ENCODE results near the gene GHRH.

DNA sequence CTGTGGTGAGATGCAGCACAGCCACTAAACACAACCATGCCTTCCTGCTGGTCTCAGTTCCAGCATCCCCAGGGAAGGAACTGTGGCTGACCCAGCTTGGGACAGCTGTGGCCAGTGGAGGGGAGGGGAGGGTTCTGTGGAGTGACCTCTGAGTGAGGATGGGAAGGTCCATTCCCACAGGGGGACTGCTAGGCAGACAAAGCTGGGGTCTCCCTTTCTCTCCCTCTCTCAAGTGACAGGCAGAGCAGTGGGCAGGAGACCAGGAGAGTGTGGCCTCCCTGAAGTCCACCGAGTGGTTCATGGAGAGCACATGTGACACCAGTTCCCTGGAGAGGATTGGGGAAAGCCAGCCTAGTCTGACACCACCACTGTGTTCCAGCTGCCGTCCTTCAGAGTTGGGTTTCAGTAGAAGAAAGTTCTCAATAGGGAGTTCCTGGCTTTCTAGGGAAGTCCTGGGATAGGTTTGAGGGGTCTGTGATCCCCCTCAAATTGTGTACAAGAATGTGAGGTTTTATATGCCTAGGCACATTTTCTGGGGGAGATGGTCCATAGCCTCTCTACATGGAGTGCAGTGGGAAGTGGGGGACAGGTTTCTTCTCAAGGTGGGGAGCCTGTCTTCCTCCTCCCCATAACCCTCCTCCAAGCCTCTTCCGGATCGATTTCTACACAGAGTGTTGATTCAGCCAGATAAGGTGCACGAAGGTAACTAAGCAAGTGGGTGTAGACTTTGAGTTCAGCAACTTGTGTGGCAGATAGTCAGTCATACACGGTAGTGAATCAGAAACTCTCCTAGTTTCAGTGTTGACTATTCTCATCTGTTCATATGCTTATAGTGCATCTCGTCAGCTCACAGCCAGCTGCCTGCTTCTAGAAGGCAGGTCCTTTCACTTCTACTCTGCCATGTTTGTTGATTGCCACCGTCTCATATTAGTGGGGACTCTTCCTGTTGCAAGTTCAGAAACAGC is 46.8 kb upstream of the GHRH start:
- no peak for TF ChIP-seq POLR2A (IDR thresholded peaks at IDR 0.05)
- TF ChIP-seq, protein P1, sequence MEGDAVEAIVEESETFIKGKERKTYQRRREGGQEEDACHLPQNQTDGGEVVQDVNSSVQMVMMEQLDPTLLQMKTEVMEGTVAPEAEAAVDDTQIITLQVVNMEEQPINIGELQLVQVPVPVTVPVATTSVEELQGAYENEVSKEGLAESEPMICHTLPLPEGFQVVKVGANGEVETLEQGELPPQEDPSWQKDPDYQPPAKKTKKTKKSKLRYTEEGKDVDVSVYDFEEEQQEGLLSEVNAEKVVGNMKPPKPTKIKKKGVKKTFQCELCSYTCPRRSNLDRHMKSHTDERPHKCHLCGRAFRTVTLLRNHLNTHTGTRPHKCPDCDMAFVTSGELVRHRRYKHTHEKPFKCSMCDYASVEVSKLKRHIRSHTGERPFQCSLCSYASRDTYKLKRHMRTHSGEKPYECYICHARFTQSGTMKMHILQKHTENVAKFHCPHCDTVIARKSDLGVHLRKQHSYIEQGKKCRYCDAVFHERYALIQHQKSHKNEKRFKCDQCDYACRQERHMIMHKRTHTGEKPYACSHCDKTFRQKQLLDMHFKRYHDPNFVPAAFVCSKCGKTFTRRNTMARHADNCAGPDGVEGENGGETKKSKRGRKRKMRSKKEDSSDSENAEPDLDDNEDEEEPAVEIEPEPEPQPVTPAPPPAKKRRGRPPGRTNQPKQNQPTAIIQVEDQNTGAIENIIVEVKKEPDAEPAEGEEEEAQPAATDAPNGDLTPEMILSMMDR (IDR thresholded peaks at IDR 0.05): no peak
